Measurements from ENCODE around the gene ZNF804B.
"Not testable (repeated sequence)": the region's sequence is repeated elsewhere in the genome, so short reads cannot be mapped to it uniquely, and the experiment has no call there.

The ZNF804B gene

GRCh38 chr7:89103564-89103963 lies 344.1 kb downstream of the ZNF804B start:
- DNase-seq, result no peak

- DNase-seq, result no peak
These were observed 345.5 kb downstream of the ZNF804B start for GRCh38 chr7:89104748-89105685.

- DNase-seq, result no peak
These were observed 364.4 kb downstream of the ZNF804B start for GRCh38 chr7:89123871-89124270.

GRCh38 chr7:89129600-89130375 lies 370.3 kb downstream of the ZNF804B start:
- DNase-seq, result no peak

GRCh38 chr7:89133357-89133756 lies 373.9 kb downstream of the ZNF804B start:
- no peak for DNase-seq

GRCh38 chr7:89133819-89134218 lies 374.3 kb downstream of the ZNF804B start:
- DNase-seq, result no peak

GRCh38 chr7:89145801-89146200 lies 386.3 kb downstream of the ZNF804B start:
- DNase-seq, result no peak

GRCh38 chr7:89160107-89160506 lies 400.6 kb downstream of the ZNF804B start:
- no peak for DNase-seq

- DNase-seq, result no peak
These were observed 405.9 kb downstream of the ZNF804B start for GRCh38 chr7:89165421-89165820.

- DNase-seq, result no peak
These were observed 411.1 kb downstream of the ZNF804B start for GRCh38 chr7:89170628-89171027.

GRCh38 chr7:89182116-89182515 lies 422.6 kb downstream of the ZNF804B start:
- DNase-seq, result no peak

GRCh38 chr7:89183712-89184111 lies 424.2 kb downstream of the ZNF804B start:
- DNase-seq, result no peak

- no peak for DNase-seq
These were observed 441.3 kb downstream of the ZNF804B start for GRCh38 chr7:89200758-89201157.

GRCh38 chr7:89223900-89224395 lies 464.4 kb downstream of the ZNF804B start:
- no peak for DNase-seq

GRCh38 chr7:89228688-89229171 lies 469.2 kb downstream of the ZNF804B start:
- DNase-seq, result not testable (repeated sequence)

- DNase-seq, result no peak
These were observed 478.7 kb downstream of the ZNF804B start for GRCh38 chr7:89238156-89238555.

- no peak for DNase-seq
These were observed 486.7 kb downstream of the ZNF804B start for GRCh38 chr7:89246196-89246595.

- no peak for DNase-seq
These were observed 487.7 kb downstream of the ZNF804B start for GRCh38 chr7:89247207-89247606.

GRCh38 chr7:89259085-89259484 lies 499.6 kb downstream of the ZNF804B start:
- DNase-seq, result no peak

- DNase-seq, result no peak
These were observed 504.6 kb downstream of the ZNF804B start for GRCh38 chr7:89264126-89264525.

- no peak for DNase-seq
These were observed 506.1 kb downstream of the ZNF804B start for GRCh38 chr7:89265631-89266030.

GRCh38 chr7:89283302-89283701 lies 523.8 kb downstream of the ZNF804B start:
- DNase-seq, result no peak

GRCh38 chr7:89308535-89308934 lies 549.0 kb downstream of the ZNF804B start:
- DNase-seq, result no peak

GRCh38 chr7:89311886-89312285 lies 552.4 kb downstream of the ZNF804B start:
- no peak for DNase-seq
